Middle frontal gyrus (tissue), 1 donor: Measurements from ENCODE around the gene ADTRP.
"Not testable (repeated sequence)": the region's sequence is repeated elsewhere in the genome, so short reads cannot be mapped to it uniquely, and the experiment has no call there.

Source experiments
- DNase-seq: peaks from one replicate; pipeline ENCODE4 v3.0.0-alpha.2; 2015; ENCODE audit warnings: low spot score; ENCODE audit errors: extremely low spot score

Gene ADTRP

DNA sequence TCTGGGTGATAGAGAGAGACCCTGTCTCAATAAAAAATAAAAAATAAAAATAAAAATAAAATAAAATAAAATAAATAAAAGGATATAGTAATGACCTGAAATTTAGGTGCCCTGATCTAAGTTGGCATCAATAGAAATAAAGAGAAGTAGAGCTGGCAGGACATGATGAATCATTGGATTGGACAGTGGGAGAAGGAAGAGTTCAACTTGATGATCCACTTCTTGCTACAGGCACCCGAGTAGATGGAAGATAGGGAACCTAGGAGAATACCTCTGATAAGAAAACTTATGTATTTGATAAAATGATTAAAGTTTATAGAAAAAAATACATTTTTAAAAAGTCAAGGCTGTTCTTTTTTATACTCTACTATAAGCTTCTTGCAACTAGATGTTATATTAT lies 79.0 kb downstream of the ADTRP start:
- no peak for DNase-seq

DNA sequence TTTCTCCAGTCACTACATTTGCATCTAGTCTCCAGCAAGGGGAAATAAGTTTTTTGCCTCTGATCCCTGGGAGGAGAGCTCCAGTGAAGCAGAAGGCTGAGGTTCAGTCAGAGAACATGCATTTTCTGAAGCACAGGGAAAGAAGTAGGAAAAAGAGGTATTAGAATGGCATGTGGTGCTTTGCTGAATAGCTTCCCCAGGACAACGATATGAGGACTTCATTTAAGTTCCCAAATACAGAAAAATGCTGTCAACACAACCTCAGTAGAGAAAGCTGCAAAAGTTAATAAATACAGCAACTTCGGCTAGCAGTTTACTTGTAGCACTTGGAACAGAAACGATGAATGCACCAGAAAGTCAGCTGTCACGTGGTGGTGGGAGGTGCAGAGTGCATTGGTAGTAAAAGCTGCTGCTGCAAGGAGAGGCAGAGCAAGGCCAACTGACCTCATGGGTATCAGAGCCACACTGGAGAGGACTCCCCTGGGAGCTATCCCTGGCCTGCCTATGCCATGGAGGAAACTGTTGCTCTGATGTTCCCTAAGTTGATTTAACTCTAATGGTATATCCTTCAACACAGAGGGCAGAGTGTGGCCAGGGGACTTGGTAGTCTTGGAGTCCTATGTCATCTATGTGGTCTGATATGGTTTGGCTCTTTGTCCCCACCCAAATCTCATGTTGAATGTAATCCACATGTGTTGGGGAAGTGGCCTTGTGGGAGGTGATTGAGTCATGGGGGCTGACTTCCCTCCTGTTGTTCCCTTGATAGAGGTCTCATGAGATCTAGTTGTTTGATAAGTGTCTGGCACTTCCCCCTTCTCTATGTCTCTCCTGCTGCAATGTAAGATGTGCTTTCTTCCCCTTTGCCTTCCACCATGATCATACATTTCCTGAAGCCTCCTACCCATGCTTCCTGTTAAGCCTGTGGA lies 85.9 kb downstream of the ADTRP start:
- DNase-seq: no peak

DNA sequence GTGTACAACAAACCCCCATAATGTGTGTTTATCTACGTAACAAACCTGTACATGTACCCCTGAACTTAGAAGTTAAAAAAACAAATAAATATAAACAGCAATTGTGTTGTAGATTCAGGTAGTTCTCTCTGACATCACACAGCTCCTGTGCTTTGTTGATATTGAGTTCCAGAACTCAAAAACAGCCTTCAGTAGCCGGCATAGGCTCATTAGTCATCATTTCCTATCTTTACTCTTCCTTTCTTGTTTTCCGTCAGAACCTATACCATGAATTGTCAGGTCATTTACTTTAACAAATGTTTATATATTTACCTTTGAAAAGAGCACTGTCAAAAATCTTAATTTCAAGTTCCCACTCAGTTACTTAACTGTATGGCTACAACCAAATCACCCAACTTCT lies 88.8 kb downstream of the ADTRP start:
- DNase-seq: no peak

DNA sequence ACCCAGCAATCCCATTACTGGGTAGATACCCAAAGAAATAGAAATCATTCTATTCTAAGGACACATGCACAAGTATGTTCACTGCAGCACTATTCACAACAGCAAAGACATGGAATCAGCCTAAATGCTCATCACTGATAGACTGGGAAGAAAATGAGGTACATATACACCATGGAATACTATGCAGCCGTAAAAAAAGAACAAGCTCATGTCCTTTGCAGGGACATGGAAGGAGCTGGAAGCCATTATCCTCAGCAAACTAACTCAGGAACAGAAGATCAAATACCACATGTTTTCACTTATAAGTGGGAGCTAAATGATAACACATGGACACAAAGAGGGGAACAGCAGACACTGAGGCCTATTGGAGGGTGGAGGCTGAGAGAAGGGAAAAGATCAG lies 89.2 kb downstream of the ADTRP start:
- not testable (repeated sequence) for DNase-seq

DNA sequence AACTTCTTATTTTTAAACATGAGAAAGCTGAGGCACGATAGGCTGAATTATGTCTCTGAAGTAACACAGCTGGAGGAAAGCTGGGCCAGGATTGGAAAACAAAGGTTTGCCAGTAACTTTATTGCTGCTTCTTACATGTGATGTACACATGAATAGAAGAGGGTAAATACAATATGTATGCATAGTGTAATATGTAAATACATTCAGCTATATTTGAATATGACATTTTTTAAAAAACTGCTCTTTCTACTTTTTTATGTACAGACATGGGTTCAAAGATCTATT lies 90.2 kb downstream of the ADTRP start:
- no peak for DNase-seq

DNA sequence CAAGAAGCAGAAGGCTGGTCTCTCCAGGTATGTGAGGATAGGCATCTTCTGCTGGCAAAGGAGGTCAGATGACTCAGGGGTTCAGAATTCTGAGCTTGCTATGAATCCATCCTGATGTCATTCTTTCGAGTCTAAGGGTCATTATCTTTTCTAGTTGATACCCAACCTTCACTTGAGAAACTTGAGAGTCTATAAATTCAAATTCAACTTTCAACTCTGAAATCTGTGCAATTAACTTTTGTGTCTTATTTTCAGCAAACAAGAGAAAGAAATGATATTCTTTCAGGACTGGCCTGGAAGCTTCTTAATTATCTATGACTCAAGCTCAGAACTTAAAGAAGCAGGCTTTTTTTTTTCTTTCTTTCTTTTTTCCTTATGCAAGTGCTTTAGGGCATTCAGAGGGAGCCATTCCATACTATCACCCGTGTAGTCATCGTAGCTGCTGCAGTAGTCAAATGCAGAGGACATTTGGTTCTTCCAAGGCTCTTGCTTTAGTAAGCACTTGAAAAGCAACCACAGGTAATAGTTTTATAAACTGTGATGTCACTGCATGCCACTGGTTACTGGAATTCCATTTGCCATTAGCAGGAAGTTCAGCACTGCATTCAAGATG lies 93.0 kb downstream of the ADTRP start:
- DNase-seq: no peak

DNA sequence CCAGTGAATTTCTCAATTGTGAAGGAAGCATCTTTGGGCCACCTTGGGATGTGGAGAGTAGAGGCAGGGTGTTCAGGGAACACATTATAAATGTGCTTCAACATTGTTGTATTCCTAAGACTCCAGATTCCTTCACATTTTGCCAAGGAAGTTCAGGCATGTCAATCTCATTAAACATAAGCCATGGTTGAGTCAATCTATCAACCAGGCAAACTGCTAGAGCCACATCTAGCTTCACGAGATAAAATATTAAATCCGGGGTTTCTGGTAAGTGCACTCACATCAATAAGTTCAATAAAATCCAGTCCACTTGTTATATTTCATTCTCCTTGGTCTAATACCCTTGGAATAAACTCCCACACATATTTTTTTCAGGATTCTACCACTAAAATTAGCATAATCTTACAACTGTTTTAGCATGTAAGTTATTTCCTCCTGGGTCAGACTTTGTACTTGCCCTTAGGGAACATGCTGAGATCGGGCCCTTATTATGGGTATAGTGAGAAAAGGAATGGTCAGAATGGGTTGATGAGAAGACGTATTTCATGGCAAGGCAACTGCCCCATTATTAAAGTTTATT lies 93.6 kb downstream of the ADTRP start:
- DNase-seq: no peak

DNA sequence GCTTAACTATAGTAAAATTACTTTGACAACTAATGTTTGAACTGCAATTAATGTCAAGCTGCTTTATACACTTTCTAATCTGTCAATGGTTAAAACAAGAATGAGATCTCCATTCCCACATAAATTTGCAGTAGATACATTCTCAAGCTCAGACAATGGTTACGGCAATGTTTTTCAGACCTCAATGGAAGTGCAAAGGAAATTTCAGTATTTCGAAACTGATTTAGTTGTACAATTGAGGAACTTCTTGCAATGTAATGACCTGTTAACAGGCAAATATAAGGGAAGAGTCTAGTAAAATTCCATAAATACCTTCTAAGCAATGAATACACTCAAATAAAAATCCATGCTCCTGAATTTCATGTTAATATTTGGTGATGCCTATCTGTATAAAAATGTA lies 94.7 kb downstream of the ADTRP start:
- no peak for DNase-seq

DNA sequence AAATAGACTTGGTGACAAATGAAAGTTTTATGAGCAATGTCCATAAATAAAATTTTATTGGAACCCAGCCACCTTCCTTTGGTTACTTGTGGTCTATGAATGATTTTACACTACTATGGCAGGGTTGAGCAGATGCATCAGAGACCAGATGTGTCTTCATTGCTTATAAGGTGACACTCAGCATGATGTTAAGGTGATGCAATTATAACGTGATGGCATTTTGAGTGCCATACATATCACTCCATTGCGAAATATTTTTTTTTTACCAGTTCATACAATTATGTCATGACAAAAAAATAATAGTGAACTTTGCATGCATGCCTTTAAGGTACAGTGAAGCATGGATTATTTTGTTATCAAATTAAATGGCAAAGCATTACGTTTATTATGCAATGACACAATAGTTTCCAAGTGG lies 96.0 kb downstream of the ADTRP start:
- no peak for DNase-seq

DNA sequence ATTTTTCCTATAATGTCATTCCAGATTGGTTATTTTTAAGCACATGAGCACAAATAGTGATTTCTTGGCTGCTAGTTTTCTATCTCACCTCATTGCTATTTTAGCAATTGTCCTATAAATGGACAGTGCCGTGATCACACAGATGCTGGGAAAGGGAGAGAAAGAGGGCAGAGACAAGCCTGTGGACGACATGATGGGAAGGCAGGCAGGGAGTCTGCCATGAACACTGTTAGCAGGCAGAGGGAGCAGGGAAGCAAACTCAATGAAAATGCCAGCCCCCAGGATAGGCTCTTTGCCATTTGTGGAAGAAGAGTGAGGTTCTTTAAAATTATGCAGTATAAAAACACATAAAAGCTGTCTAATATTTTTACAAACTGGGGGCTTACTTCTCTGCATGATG lies 96.8 kb downstream of the ADTRP start:
- no peak for DNase-seq

DNA sequence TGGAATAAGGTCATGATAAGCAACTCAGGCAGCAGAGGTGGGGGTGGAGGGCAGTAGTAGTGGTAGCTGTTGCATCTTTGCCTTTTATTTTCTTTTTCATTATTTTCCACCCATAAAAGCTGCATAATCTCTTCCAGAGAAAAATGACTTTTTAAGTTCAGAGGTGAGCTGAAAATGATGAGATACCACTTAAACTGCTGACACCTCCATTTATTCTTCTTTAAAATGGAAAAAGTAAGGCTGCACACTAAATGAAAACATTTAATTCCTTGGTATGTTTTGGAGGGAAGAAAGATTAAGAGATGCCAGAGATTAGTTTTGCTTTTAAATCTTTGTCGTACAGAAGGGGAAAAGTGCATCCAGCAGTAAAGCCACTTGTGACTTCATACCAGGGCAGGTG lies 97.2 kb downstream of the ADTRP start:
- no peak for DNase-seq

DNA sequence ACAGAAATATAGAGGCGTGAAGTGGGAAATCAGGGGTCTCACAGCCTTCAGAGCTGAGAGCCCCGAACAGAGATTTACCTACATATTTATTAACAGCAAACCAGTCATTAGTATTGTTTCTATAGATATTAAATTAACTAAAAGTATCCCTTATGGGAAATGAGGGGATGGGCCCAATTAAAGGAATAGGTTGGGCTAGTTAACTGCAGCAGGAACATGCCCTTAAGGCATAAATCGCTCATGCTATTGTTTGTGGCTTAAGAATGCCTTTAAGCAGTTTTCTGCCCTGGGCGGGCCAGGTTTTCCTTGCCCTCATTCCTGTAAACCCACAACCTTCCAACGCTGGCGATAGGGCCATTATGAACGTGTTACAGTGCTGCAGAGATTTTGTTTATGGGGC lies 98.1 kb downstream of the ADTRP start:
- not testable (repeated sequence) for DNase-seq

DNA sequence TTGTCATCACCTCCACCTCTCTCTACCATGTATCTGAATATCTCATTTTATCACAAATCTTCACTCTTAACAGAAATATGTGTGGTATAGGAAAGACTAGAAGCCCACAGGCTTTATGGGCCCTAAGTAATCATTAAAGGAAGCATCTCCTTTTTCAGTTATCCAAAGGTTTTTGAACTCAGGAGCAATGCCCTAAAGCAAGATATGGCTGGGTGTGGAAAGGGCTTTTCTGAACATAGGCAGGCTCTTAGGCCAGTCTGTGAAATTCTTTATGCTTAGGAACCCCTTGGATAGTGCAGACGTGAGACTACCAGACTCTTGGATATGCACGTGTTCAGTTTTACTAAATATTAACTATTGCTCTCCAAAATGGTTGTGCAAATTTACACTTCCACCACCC lies 99.5 kb downstream of the ADTRP start:
- DNase-seq: no peak

DNA sequence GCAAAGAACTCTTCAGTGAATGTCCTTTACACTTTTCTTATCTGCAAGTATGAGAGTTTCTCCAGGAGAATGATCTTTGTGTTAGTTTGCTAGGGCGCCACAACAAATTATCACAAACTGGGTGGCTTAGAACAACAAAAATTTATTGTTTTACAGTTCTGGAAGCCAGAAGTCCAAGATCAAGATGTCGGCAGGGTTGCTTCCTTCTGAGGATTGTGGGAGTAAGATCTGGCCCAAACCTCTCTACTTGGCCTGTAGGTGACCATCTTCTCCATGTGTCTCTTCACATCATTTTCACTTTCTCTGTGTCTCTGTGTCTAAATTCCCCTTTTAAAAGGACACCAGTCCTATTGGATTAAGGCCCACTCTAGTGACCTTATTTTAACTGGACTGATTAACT lies 103.0 kb downstream of the ADTRP start:
- DNase-seq: no peak

DNA sequence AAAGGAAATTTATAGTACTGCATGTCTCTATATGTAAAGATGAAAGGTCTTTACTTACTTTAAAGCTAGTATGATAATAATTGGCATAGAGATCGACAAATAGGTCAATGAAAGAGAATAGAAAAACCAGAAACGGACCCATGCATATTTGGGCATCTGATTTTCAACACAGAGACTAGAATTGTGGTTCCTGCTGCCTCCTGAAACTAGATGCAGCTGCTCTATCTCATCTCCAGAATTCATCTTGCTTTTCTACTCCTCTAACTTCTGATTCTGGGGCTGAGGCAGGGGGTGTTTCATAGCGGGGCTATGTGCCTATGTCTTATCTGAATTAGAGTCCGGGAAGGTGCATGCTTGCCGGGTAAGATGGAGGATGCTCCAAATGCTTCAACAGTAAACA lies 105.9 kb downstream of the ADTRP start:
- DNase-seq: no peak

DNA sequence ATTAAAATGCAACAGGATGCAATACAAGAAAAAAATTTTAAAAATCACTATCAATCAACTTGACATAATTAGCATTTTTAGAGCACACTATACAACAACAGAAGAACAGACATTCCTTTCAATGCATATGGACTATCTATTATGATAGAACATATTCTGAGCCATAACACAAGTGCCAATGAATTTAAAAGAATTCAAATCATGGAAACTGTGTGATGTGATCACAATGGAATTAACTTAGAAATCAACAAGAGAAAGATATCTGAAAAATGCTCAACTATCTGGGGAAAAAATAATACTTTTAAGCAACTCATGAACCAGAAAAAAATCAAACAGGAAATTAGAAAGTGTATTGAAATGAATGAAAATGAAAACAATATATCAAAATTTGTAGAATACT lies 106.3 kb downstream of the ADTRP start:
- no peak for DNase-seq

DNA sequence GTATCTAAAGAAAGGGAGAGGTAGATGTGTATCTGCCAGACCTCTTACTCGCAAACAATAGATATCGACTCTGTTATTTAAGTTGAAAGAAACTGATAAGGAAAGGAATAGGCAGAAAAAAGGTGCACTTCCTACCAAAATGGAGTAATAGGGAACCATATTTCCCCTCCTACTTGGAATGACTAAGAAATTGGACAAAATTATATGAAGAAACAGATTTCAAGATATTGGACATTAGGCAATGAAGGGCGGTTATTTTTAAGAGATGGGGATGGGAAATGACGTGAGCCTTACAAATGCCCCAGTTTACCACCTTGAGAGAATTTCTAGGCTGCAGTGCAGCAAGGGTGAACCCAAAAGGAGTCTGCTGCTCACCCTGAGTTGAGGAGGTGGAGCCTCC lies 108.9 kb downstream of the ADTRP start:
- no peak for DNase-seq

DNA sequence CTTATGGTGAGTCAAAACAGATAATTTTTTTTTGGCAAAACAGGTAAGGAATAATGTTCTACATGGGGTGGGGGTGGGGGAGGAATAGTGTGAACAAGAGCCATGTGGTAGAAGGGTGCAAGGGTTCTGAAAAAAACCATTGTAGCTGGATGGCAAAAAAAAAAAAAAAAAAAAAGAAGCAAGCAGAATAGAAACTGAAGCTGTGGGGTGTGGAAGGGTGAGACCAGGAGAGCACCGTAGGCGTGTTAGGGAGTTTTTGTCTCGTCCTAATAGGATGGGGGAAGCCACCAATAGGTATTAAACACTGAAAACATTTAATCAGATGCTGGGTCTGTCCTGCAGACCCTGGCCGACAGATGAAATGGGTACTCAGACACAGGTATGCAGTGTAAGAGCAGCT lies 110.1 kb downstream of the ADTRP start:
- DNase-seq: no peak

DNA sequence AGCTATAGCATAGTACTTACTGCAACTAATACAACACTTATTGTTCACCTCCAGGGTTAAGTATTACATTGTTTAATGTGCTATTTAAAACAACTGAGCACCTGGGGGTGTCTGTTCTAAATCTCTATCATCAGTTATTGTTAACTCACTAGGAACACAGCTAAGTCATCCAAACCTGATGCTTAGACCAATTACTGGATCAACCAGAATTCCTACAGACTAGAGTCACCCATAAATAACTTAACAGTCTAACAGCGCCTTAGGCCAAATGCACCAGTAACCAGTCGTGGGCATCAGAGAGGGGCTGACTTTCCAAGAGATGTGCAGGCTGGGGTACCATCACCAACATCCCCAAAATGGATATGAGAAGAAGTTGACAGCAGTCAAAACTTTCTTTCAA lies 110.7 kb downstream of the ADTRP start:
- no peak for DNase-seq

DNA sequence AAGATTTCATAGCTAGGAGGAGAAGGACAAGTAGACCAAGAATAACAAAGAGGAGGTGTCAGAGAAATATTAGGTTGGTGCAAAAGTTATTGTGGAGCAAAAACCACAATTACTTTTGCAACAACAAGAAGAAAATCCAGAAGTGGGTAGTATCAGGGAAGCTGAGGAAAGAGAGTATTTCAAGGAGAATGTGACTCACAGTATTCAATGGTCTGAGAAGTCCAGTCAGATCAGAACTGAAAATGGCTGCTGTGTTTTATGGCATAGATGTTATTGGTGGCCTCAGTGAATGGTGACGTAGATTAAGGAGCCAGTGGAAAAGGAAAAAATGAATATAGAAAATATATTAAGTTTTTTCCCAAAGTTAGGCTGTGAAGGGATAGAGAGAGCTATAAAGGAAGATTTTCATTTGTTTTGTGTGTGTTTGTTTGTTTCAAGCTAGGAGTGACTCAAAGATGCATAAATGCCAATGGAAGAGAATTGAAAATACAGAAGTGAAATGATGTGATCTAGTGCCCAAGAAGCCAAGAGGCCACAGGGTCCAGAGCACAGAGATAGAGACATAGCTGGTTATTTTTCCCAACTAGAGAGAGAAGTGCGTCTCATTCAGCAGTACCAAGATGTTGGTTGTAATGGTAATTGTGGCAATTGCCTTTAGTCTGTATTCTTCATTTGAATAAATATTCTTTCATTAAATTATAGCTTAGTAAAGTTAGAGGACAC lies 112.8 kb downstream of the ADTRP start:
- DNase-seq: no peak
